Skeletal muscle tissue (tissue), 4 donors: ENCODE results near the gene ABCC9. TPM values are rescaled to one million over a fixed set of nuclear protein-coding genes. Genes with fewer than 3 reads are reported as not detected.
A peak's percentile ranks its signal among the peaks of the same experiment; 100 is the strongest.
"Not testable (repeated sequence)": the region's sequence is repeated elsewhere in the genome, so short reads cannot be mapped to it uniquely, and the experiment has no call there.

Experiments
- H3K27ac ChIP-seq: one replicate; pipeline ENCODE4 v1.7.0; 2013; ENCODE audit warnings: mild to moderate bottlenecking, low read depth, low read length, inconsistent platforms
- H3K27me3 ChIP-seq, 3 donors: one replicate each; pipeline ENCODE4 v1.7.0; 2013; ENCODE audit warnings: low read length in 3 of 3; ENCODE audit not compliant: control insufficient read depth in 3 of 3, insufficient read depth in 3 of 3
- H3K36me3 ChIP-seq, 3 donors: one replicate each; pipeline ENCODE4 v1.7.0; 2013; ENCODE audit warnings: low read length in 3 of 3; ENCODE audit not compliant: control insufficient read depth in 3 of 3, insufficient read depth in 3 of 3
- H3K4me1 ChIP-seq, 3 donors: one replicate each; pipeline ENCODE4 v1.7.0; 2013; ENCODE audit warnings: low read length in 3 of 3, mild to moderate bottlenecking in 3 of 3; ENCODE audit not compliant: control insufficient read depth in 3 of 3, insufficient read depth in 3 of 3
- H3K4me3 ChIP-seq, 3 donors: one replicate each; pipeline ENCODE4 v1.7.0; 2013; ENCODE audit warnings: low read length in 3 of 3
- H3K9ac ChIP-seq, 3 donors: one replicate each; pipeline ENCODE4 v1.7.0; 2013; ENCODE audit warnings: low read length in 3 of 3, mild to moderate bottlenecking in 3 of 3, moderate library complexity in 2 of 3, low read depth in 1 of 3
- H3K9me3 ChIP-seq, 3 donors: one replicate each; pipeline ENCODE4 v1.7.0; 2013; ENCODE audit warnings: low read length in 3 of 3; ENCODE audit not compliant: control insufficient read depth in 3 of 3
- total RNA-seq: library from RNA; depleted of rRNA; stranded (reverse); fragments of >200 nt; gene quantifications from one replicate; pipeline ENCODE4 v1.2.3, GENCODE V29; 2014
- donor health status: Osteomylitis.

The ABCC9 gene
- total RNA-seq, 1 donor from 2014 or later, result 111 TPM

DNA sequence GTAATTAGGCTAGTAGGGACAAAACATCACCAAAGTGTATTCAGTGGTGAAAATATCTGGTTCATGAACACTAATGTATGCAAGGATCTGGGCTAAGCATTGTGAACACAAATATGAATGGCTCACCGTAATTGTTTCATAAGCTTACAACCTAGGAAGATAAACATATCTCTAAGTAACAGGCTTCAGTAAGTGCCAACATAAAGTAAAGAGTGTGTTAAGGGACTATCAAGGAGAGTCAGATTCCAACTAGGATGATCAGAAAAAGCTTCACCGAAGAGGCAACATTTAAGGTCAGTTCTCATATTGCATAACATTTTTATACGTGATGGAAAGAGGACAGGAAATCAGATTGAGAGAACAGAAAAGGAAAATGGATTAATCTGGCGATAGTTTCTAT is 29.4 kb downstream of the ABCC9 start:
- Histone ChIP-seq H3K27ac (no peak overlapping the region), H3K36me3 (peaks cover 0 to 19% (median 9%) of the 10 kb centered on the region in 3 donors), H3K27me3 (no peaks in the 10 kb centered on the region), H3K4me1 (no peaks in the 10 kb centered on the region), H3K9ac (no peak overlapping the region), H3K9me3 (no peaks in the 10 kb centered on the region), H3K4me3 (no peak overlapping the region)

DNA sequence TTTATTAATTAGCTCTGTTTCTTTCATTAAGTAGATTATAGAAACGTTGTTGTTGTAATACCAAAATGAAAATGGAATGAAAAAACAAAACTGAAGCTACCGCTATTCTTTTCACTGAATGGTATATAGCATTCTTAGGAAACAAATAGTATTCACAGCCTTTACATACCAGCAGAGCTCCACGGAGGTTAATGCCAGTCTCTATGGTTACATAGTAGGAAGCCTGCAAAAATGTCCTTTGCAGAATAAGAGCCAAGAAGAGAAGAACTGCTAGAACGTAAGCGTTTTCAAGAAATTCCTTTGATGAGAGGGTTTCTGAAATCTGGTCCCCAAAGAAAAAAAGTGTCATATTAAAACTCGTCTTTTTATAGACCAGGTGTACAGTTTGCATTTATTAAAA is 30.6 kb downstream of the ABCC9 start:
- no peaks in the 10 kb centered on the region for H3K27me3 ChIP-seq
- H3K36me3 ChIP-seq, result peaks cover 0 to 24% (median 14%) of the 10 kb centered on the region in 3 donors
- H3K4me1 ChIP-seq, result no peaks in the 10 kb centered on the region
- H3K27ac ChIP-seq, result no peak overlapping the region
- H3K4me3 ChIP-seq, result no peak overlapping the region
- H3K9ac ChIP-seq, result no peak overlapping the region
- H3K9me3 ChIP-seq, result no peaks in the 10 kb centered on the region

DNA sequence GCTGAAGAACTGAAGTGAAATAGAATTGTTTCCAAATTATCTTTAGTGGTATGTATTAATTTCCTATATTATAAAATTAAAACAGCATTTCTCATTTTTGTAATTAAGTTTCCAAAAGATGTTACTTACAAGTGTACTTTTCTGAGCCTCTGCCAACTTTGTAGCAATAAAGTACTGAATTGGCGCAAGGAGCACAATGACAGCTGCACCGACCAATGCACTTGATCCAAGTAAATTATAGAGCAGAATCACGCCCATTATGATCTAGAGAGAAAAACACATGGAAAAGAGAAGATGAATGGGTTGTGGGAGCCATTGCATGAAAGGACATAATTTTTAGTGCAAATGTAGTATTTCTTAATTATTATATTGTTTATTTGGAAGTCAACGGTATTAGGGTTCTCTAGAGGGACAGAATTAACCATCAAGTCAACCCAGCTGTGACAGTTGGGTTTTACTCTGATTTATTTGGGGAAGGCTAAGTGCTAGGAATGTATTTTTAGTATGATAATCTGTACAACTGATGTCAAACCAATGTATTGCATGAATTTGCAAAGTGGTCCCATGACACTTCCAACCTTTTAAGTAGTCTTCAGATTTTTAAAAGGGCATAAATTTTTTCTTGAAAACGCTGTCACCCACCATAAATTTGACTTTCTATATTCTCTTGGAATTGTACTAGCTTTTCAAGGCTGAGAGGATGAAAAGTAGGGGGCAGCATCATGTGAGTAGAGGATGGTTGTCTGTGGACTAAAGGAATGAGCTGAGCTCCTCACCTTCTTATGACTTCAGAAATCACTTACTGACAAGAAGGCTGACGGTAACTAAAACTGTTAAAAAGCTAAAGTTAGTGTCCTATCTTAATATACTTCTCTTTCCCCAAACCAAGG is 33.0 kb downstream of the ABCC9 start:
- no peak overlapping the region for H3K4me3 ChIP-seq
- no peaks in the 10 kb centered on the region for H3K27me3 ChIP-seq
- H3K36me3 ChIP-seq, result peaks cover 0 to 26% (median 14%) of the 10 kb centered on the region in 3 donors
- H3K27ac ChIP-seq, result no peak overlapping the region
- no peaks in the 10 kb centered on the region for H3K9me3 ChIP-seq
- H3K4me1 ChIP-seq, result no peaks in the 10 kb centered on the region
- H3K9ac ChIP-seq, result no peak overlapping the region

DNA sequence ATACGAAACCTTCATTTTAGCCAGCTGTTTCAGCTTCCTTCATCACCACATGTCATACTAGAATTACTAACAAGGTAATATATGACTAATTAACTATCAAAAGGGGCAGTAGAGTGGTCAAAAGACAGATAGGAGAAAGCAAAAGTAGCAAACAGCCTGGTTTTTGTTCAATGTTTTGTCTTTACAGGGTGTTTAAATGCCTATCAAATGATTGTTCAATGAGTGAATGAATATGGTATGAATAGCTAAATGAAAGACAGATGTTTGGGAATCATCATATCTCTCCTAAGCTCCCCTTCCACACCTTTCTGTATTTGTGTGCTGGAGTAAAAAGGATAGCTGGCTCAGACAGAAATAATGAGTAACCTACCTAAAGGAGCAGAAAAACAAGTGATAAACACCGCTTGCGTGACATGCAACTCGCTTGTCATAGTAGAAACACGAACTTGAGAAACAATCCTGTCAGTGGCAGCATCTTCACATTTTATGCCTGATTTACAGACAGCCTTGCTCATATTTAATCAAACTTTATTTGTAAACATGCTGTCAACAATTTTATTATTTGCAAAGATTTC is 34.2 kb downstream of the ABCC9 start:
- no peaks in the 10 kb centered on the region for H3K9me3 ChIP-seq
- no peak overlapping the region for H3K4me3 ChIP-seq
- no peaks in the 10 kb centered on the region for H3K27me3 ChIP-seq
- no peaks in the 10 kb centered on the region for H3K4me1 ChIP-seq
- no peak overlapping the region for H3K27ac ChIP-seq
- H3K36me3 ChIP-seq, result peaks cover 0 to 26% (median 11%) of the 10 kb centered on the region in 3 donors
- H3K9ac ChIP-seq, result no peak overlapping the region

DNA sequence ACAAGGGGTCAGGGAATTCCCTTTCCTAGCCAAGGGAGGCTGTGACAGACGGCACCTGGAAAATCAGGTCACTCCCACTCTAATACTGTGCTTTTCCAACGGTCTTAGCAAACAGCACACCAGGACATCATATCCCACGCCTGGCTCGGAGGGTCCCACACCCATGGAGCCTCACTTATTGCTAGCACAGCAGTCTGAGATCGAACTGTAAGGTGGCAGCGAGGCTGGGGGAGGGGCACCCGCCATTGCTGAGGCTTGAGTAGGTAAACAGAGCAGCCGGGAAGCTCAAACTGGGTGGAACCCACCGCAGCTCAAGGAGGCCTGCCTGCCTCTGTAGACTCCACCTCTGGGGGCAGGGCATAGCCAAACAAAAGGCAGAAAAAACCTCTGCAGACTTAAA is 41.7 kb downstream of the ABCC9 start:
- H3K27me3 ChIP-seq, H3K36me3 ChIP-seq, H3K27ac ChIP-seq, H3K9ac ChIP-seq, H3K9me3 ChIP-seq, H3K4me3 ChIP-seq, H3K4me1 ChIP-seq: not testable (repeated sequence)

DNA sequence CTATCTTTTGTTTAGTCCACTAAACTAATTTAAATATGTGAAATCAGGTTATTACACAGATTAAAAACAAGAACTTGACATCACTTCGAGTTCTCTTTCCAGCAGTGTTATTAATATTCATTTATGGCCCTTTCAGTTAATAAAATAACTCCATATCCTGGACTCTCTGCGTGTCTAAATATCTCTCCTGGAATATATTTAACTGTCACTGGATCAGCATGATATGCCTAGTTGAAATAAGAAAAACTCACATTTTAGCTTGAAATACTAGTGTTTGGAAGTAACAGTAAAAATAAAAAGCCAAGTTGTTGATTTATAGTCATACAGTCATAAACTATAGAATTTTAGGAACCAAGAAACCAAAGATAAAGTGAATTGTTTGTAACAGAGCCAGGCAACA is 45.6 kb downstream of the ABCC9 start:
- Histone ChIP-seq H3K9ac (no peak overlapping the region), H3K4me3 (no peak overlapping the region), H3K27ac (no peak overlapping the region), H3K27me3 (no peaks in the 10 kb centered on the region), H3K9me3 (no peaks in the 10 kb centered on the region), H3K36me3 (peaks cover 0 to 5% (median 3%) of the 10 kb centered on the region in 3 donors), H3K4me1 (peaks cover 22 to 28% (median 22%) of the 10 kb centered on the region in 3 donors)

DNA sequence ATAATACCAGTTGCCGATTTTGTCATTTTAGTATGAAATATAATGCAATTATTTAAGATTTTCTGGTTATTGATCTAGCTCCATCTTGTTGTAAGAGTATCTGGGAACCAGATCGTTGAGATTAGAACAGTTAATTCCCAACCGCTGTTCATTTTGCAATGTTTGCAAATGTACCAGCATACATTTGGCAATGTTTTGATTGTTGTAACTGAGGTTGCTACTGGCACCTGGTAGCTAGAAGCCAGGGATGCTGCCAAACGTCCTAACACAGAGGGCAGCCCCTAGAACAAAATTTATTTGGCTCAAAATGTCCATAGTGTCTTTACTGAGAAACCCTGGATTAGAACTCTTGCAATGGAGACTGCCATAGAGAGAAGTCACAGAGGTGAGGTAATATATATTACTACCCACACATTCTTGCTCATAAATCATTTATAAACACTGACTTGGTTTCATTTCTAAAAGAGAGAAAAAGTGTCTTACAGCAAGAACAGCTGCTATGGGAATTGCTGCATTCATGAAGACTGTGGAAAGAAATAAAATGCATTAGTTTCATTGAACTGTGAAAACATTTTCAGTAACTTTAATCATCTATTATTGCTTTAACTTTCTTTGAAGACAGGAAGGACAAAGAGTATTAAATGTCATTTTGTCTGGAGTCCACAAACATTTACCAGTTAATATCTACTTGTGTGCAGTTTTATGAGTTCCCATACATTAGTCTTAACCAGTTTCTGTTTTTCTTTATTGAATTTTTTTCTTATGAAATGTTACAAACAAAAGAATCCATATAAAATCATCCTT is 46.2 kb downstream of the ABCC9 start:
- H3K27ac ChIP-seq, result no peak overlapping the region

DNA sequence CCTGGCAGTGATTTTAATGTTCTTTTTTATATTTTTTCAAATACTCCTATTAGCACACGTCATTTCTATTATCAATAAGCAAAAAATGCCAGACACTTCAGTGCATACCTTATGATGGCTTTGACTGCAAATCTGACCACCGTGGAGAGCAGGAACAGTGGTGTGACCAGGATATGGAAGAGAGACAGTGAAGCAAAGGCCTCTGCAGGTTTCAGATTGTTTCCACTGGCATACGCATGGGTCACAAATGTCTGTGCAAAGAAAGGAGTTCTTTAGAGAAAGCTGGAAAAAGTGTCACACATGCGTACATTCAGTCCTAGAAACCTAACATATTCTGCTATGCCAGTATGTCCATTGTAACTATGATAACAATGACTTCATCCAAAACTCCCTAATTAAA is 47.3 kb downstream of the ABCC9 start:
- Histone ChIP-seq H3K27me3 (no peaks in the 10 kb centered on the region), H3K27ac (no peak overlapping the region), H3K4me3 (no peak overlapping the region), H3K36me3 (peaks cover 0 to 9% (median 8%) of the 10 kb centered on the region in 3 donors), H3K9me3 (no peaks in the 10 kb centered on the region), H3K4me1 (peaks cover 22 to 28% (median 23%) of the 10 kb centered on the region in 3 donors), H3K9ac (no peak overlapping the region)

More for the DNA sequence above, 46.2 kb downstream of the ABCC9 start:
- no peak overlapping the region for H3K9ac ChIP-seq
- no peaks in the 10 kb centered on the region for H3K27me3 ChIP-seq
- H3K9me3 ChIP-seq, result no peaks in the 10 kb centered on the region
- H3K4me3 ChIP-seq, result no peak overlapping the region
- H3K36me3 ChIP-seq, result peaks cover 0 to 5% (median 3%) of the 10 kb centered on the region in 3 donors
- peaks cover 22 to 28% (median 22%) of the 10 kb centered on the region in 3 donors for H3K4me1 ChIP-seq

DNA sequence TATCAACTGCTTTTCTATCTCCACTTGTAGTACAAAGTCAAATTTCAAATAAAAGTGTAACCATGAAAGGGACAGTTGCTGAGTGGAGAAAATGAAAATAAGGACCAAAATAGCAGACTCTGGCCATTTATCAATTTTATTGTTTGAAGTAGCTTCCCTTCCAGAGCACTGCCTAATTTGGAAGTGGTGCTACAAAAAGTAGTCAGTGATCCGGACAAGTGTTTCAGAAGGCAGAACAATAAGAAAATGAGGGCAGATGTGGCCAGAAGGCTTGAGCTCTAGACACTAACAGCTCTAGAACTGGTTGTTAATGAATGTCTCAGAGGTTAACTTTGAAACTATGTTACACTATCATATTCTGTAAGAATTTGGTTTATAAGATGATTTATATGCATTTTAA is 48.9 kb downstream of the ABCC9 start:
- Histone ChIP-seq H3K4me3 (no peak overlapping the region), H3K27ac (peak overlapping the region; percentile 41), H3K4me1 (peaks cover 22 to 29% (median 28%) of the 10 kb centered on the region in 3 donors)

More for the DNA sequence above, 48.9 kb downstream of the ABCC9 start:
- Histone ChIP-seq H3K36me3 (peaks cover 0 to 13% (median 11%) of the 10 kb centered on the region in 3 donors), H3K9ac (no peak overlapping the region), H3K9me3 (no peaks in the 10 kb centered on the region), H3K27me3 (no peaks in the 10 kb centered on the region)
